Measurements from ENCODE around the gene UNC119.

The UNC119 gene

DNA sequence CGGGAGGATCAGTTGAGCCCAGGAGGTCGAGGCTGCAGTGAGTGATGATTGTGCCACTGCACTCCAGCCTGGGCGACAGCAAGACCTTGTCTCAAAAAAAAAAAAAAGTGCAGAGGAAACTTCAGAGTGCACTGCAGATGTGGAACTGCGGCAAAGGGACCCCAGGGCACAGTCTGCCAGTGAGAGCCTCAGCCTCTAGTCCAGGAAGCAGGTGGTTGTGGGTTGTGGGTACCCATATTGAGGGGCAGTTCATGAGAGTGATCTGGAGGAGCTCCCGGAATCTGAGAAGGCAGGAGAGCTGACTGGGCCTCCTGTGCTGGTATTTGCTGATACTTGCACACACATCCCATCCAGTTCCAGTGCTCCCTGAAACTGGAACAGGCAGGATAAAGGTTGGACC lies 33.2 kb downstream of the UNC119 start:
- FAIRE-seq: no peak

GRCh38 chr17:28518578-28518977 lies 33.8 kb downstream of the UNC119 start:
- no peak for FAIRE-seq

DNA sequence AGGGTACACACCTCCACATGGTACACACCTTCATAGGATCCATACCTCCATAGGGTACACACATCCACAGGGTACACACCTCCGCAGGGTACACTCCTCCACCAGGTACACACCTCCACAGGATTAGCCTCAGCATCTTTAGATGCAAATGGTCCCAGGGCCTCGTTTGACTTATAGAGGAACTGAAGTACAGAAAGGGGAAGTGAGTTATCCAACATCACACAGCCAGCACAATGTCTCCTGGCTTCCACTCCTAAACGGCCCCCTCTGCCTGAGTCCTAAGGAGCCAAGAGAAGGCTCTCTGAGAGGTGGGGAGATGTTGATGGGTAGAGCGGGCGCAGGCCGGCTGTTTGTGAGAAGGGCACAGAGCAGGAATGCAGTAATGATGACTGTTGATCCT lies 34.3 kb downstream of the UNC119 start:
- FAIRE-seq: no peak

DNA sequence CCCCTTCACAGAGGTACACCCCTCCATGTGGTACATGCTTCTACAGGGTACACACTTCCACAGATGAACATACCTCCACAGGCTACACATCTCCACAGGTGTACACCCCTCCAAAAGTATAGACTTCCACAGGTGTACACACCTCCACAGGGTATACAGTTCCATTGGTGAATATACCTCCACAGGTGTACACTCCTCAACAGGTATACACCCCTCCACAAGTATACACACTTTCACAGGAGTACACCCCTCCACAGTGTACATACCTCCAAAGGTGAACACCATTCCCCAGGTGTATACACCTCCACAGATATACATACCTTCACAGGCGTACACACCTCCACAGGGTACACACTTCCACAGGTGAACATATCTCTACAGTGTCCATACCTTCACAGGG lies 36.9 kb downstream of the UNC119 start:
- FAIRE-seq: no peak

- FAIRE-seq: no peak
Observed at GRCh38 chr17:28514561-28515002, 37.8 kb downstream of the UNC119 start.

GRCh38 chr17:28513476-28513875 lies 38.9 kb downstream of the UNC119 start:
- FAIRE-seq: no peak

DNA sequence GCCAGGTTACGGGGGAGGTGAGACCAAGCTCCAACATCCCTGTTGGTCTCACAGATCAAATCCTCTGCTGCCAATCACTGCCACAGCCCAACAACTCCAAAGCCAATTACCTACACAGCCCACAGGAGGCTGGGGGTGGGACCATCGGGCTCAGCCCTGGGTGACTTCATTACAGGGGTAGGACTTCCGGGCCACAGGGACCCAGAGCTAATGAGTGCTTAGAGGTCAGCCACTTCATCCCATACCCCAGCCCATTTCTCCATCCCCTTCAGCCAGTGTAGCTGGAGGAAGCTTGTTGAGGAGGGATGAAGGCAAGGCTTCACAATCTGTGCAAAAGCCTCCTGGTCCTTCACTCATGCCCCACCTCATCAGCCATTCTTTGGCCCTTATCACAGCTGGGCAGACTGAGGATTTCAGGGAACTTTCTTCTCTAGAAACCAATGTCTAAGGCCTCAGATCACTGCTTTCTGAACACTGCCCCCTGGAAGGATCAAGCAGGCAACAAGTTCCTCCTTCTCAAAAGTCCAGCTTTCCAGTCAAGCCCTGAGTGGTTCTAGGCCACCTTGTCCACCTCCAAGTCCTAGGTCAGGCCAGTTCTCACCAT lies 40.5 kb downstream of the UNC119 start:
- no peak for FAIRE-seq

DNA sequence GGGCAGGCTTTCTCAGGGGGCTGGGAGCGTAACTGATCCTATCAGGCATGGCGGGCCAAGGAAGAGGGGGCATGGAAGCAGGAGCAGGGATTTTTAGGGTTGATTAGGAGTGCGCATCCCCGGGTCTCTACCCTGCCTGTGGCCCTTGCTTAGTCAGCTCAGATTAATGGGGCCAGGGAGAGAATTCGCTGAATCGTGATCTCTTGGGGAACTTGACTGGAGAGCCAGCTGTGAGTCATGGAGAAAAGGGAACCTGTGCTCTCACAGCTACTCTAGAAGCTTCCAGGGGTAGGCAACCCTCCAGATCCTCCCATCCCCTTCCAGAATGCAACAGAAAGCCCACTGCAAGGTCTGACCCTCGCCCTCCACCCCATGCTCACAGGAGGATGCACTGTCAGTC lies 42.6 kb downstream of the UNC119 start:
- FAIRE-seq: no peak

- no peak for FAIRE-seq
Observed at GRCh38 chr17:28508211-28508724, 44.2 kb downstream of the UNC119 start.

DNA sequence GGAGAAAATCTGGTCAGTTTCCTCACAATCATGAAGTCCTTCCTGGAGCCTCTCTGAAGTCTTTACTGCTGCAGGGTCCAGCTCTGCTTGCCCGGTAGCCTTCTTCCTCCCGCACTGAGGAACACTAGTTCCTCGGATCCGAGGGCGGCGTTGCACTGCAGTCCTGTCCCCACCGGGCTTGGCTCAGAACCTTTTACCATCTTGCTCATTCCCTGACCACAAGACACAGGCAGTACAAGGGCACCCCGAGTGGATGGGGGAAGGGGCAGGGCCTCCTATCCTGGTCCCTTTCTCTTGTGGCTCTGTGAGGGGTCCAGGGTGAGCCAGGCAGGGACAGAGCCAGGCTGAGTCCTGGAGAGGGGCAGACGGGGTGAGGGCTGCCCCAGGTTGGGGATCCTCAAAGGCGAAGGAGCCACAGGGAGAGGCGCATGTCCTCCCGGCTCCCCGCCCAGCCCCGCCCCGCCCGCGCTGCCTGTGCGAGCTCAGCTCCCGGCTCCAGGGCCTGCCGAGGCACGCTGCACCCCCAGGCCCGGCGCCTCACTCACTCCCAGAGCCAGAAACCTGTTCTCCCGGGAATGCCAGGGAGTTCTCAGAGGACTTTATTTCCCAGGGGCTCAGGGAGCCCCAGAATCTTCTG lies 44.7 kb downstream of the UNC119 start:
- no peak for FAIRE-seq

GRCh38 chr17:28506763-28507487 lies 45.5 kb downstream of the UNC119 start:
- FAIRE-seq: no peak

GRCh38 chr17:28505986-28506665 lies 46.3 kb downstream of the UNC119 start, which contains the start of gene FOXN1:
Gene FOXN1, plus strand, starts transcription at chr17:28506348. Its CDS starts 17,622 bp downstream, at chr17:28523970.
- FAIRE-seq: no peak

DNA sequence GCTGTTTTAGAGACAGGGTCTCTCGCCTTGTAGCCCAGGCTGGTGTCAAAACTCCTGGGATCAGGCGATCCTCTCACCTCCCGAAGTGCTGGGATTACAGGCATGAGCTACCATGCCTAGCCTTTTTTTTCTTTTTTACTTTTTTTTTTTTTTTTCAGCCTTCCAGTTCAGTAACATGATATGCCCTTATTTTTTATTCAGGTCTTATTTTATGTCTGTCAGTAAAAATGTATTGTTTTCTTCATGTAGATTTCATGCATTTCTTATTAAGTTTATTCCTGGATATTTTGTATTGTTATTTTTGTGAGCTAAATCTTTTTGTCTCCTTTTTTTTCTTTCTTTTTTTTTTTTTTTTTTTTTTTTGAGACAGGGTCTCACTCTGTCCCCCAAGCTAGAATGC lies 49.0 kb downstream of the UNC119 start:
- FAIRE-seq: no peak

DNA sequence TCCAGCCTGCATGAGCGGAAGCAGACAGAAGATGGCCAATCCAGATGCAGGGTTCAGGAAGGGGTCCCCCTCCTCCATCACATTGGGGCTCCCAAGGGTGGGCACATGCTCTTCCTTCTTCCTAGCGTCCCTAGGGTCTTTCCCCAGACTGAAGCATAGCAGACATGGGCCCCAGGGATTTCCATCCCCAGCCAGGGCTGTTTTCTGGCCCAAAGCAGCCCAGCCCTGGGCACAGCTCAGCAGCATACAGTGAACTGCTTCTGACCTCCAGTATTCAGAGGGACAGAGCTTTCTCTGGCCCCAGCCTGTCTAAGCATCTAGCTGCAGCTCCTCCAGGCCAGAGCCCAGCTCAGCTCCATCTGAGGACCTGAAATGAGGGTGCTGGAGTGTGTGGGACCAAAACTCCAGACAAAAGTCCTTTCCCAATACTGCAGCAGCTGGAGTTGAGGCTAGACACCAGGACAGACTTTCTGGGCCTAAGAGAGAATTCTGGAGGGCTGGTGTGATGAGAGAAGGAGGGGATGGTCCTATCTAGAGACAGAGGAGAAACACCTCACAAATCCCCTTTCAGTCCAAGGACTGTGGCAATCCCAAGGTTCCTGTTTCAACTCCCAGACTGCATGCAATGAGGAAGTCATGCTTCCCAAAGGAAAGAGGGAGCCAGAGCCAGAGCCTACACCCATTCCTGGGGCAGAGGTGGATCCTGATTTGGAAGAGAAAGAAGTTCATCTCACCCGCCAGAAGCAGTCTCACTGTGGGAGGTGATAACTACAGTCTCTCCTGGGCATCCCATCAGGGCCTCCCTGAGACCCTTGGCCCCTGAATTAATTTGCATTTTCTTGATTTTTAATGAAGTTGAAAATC lies 50.8 kb downstream of the UNC119 start:
- FAIRE-seq: no peak

DNA sequence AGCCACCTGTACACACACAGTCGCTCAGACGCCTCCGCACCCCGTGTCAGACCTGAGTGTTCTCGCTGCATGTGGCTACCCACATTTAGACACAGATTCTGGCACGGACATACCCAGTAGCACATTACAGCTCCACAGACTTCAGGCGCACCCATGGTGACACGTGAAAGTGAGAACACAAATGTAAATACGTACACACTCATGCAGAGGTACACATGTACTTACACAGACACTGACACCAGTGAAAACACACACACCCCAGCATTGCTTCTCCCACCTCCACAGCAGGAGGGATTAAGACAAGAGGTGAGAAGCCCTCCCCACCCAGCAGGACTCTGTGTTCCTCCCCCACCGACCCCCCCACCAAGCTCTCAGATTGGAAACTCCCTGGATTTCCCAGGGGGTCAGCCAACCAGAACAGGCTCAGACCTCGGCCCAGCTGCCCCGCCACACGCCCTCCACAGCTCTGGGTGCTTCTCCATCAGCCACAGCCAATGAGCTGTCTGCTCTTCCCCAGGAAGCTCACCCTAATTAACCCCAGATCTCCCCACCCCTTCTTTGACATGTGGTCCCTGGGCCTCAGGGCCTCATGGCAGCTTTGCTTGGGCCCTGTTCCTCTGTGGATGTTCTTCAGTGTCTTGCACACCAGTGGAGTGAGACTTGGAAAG lies 51.6 kb downstream of the UNC119 start:
- FAIRE-seq: no peak

- no peak for FAIRE-seq
Observed at GRCh38 chr17:28499684-28500357, 52.6 kb downstream of the UNC119 start.

DNA sequence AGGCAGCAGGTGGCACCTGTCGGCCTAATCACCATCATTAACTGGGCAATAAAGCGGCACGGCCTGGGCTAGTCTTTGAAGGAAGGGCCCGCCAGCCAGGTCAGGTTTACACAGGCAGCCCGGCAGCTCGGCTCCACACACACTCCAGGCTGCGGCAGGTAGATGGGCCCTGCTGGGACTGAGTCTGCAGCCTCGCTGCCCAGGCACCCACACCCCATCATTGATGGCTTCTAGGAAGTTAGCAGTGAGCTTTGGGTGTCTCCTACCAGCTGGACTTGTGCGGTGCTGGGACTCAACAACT lies 53.1 kb downstream of the UNC119 start:
- FAIRE-seq: no peak

DNA sequence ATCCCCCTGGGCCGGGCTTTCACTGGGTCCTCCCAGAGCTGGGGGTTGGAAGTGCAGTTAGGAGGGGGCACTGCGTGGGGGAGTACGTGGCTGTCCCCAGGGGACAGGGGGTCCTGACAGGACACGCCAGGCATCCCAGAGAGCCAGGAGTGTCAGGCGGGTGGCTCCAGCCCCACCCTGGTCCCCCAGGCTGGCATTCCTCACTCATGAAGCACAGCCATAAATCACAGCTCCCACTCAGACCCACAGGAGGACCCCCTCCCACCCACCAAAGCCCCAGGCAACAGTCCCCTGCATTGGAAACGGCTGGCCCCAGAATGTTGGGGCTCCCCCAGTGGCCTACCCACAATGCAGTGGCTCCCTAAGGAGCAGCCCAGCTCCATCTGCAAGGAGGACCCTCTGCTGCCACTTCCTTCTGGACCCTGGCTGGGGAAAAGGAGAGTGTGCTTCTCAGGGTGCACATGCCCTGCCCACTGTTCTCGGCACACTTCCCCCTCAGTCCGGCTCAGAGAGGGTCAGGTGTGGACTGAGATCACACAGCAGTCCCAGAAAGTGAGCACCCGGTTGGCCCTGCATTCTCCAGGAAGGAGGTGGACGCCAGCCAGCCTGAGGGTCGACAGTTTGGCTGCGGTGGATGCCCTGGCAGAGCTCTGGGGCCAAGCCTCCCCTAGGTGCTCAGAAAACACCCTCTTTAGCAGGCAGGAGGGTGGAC lies 53.6 kb downstream of the UNC119 start:
- no peak for FAIRE-seq

DNA sequence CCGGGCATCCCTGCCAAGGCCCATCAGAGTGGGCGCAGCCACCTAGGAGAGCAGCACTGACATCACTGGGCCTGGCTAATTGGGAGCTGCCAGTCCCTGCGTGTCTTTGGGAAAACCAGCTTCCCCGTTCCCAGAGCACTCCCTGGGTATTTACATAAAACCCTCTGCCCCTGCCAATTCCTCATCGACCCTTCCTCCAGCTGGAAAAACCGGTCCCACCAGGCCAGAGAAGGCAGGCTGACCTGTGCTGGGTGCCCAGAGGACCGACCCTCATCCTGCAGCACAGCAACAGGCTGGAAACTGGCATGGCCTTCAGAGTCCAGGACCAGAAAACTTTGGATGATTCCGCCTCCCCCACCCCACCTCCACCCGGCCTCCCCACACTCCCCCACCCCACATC lies 54.5 kb downstream of the UNC119 start:
- FAIRE-seq: no peak

Data from colon (tissue), 2 donors.